Measurements from ENCODE around the gene SPAG16.
A peak's percentile ranks its signal among the peaks of the same experiment; 100 is the strongest.
"Not testable (repeated sequence)": the region's sequence is repeated elsewhere in the genome, so short reads cannot be mapped to it uniquely, and the experiment has no call there.

The SPAG16 gene

DNA sequence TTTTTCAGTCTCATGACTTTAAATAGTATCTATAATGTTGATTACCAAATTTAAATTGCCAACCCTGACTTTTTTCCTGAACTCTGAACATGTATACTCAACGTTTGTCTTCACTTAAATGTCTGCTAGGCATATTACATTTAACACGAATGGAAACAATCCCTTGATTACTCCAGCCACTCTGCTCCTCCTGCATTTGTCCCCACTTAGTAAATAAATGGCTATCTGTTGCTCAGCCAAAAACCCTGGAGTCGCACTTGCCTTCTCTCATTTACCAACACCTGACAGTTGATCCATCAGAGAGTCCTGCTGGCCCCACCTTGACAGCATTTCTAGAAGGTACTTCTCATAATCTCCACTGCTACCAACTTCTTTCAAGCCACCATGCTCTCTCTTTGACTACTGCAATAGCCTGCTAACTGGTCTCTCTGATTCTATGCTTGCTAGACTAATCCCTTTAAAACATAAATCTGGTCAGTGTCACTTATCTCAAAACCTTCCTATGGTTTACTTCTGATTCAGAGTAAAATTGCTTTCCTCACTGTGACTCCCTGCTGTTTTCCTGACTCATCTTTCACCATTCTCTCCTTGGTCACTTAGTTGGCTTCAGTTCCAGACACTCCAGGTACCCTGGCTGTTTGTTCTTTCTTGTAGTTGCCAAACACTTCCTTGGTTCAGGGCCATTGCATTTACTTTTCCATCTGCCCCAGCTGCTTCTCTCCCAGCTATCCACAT lies 31.9 kb downstream of the SPAG16 start:
- TF ChIP-seq, protein P1, sequence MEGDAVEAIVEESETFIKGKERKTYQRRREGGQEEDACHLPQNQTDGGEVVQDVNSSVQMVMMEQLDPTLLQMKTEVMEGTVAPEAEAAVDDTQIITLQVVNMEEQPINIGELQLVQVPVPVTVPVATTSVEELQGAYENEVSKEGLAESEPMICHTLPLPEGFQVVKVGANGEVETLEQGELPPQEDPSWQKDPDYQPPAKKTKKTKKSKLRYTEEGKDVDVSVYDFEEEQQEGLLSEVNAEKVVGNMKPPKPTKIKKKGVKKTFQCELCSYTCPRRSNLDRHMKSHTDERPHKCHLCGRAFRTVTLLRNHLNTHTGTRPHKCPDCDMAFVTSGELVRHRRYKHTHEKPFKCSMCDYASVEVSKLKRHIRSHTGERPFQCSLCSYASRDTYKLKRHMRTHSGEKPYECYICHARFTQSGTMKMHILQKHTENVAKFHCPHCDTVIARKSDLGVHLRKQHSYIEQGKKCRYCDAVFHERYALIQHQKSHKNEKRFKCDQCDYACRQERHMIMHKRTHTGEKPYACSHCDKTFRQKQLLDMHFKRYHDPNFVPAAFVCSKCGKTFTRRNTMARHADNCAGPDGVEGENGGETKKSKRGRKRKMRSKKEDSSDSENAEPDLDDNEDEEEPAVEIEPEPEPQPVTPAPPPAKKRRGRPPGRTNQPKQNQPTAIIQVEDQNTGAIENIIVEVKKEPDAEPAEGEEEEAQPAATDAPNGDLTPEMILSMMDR (conservative IDR thresholded peaks at IDR 0.05), result no peak
- no peak for TF ChIP-seq ZFX (IDR thresholded peaks at IDR 0.05)
- peak overlapping the region; percentile 75; the same call in 1 of the 2 replicates for H3K27ac ChIP-seq

DNA sequence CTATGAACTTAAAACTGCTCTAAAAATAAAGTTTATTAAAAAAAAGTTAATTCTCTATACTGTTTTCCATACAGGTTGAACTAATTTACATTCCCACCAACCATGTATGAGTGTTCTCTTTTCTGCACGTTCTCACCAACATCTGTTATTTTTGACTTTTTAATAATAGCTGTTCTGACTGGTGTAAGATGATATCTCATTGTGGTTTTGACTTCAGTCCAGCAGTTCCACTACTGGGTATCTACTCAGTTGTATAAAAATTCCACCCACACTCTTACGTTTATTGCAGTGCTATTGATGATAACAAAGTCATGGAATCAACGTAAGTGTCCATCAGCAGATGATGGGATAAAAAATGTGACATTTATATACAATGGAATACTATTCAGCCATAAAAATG lies 33.7 kb downstream of the SPAG16 start:
- no peak for TF ChIP-seq ZFX (IDR thresholded peaks at IDR 0.05)
- TF ChIP-seq, protein P1 (conservative IDR thresholded peaks at IDR 0.05), result no peak
- H3K27ac ChIP-seq, result no peak overlapping the region

DNA sequence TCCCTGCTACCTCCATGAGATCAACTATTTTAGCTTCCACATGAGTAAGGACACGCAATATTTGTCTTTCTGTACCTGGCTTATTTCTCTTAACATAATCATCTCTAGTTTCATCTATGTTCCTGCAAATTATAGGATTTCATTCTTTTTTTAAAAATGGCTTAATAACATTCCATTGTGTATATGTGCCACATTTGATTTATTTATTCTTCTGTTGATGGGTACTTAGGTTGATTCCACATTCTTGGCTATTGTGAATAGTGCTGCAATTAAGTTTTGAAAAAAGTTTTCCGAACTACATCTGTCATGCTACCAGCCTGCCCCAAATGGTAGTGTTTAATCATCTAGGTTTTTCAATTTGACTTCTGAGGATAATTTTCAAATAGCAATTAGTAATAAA lies 36.3 kb downstream of the SPAG16 start:
- TF ChIP-seq ZFX (IDR thresholded peaks at IDR 0.05), result no peak
- TF ChIP-seq, protein P1 (conservative IDR thresholded peaks at IDR 0.05), result no peak
- H3K27ac ChIP-seq, result no peak overlapping the region

DNA sequence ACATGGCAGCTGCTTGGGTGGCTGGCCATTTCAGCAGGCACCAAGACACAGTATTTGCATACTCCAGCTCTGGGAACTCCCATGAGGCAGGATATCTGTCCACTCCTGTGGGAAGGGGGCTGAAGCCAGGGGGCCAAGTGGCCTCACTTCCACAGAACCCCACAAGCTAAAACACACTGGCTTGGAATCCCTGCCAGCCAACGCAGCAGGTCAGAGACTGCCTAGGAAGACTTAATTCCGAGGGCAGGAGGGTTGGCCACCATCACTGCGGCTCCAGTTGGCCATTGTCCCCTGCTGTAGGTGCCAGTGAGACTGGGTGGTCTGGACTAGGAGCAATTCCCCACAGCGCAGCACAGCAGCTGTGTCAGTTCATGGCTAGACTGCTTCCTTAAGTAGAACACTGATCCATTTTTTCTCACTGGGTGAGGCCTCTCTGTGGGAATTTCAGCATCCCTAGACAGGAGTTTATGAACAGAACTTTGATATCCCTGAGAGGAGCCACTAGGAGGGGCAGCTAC lies 52.0 kb downstream of the SPAG16 start:
- H3K27ac ChIP-seq, result no peak overlapping the region
- TF ChIP-seq, protein P1 (conservative IDR thresholded peaks at IDR 0.05), result no peak
- no peak for TF ChIP-seq ZFX (IDR thresholded peaks at IDR 0.05)

DNA sequence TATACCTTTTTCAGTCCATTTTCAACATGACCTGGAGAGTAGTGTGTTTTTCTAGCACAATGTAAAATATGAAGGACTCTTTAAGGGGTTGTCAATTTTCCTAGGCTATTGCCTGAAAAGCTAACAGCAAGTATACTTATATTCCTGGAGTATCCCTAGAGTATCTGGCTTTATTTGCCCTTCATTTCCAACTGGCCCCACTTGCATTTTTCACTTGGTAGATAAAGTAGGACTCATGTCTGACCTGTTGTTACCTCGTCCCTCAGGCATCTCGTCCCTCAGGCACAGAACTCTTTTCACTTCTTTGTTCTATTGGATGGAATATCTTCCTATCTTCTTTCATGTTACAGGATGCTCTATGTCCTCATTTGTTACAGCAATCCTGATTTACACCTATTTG lies 69.2 kb downstream of the SPAG16 start:
- H3K27ac ChIP-seq, result no peak overlapping the region
- no peak for TF ChIP-seq ZFX (IDR thresholded peaks at IDR 0.05)
- TF ChIP-seq, protein P1 (conservative IDR thresholded peaks at IDR 0.05), result no peak

DNA sequence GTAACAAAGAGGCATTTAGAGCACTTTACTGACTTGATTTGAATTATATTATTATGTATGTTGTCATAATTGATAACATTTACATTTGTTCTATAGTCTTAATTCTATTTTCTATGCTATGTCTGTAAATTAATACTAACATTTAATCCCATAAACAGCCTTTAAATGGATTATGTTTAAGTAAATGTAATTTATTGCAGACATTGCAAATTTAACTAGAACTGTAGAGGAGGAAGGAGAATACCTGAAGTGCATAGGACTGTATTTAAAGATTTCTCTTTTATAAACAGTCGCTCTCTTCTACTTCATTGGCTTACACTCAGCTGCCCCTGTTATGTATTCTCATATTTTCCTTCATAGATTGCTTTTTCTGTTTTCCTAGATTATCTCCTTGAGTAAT lies 92.4 kb downstream of the SPAG16 start:
- TF ChIP-seq, protein P1 (conservative IDR thresholded peaks at IDR 0.05), result no peak
- TF ChIP-seq ZFX (IDR thresholded peaks at IDR 0.05), result no peak
- no peak overlapping the region for H3K27ac ChIP-seq

DNA sequence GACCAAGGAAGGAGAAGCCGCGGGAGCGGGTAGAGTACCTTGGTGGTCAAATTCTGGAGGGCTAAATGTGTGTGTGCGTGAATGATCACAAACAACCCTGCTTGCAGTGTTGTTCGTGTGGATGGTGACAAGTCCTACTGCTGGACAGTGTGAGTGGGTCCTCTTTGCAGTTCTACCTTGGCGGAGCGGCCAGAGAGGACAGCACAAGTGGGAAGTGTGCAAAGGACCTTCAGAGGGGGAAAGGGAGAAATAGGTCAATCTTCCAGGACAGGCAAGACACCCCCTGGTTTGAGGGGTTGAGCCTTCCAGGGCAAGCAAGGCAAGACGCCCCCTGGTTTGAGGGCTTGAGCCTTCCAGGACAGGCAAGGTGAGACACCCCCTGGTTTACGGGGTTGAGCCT lies 122.8 kb downstream of the SPAG16 start:
- not testable (repeated sequence) for H3K27ac ChIP-seq

DNA sequence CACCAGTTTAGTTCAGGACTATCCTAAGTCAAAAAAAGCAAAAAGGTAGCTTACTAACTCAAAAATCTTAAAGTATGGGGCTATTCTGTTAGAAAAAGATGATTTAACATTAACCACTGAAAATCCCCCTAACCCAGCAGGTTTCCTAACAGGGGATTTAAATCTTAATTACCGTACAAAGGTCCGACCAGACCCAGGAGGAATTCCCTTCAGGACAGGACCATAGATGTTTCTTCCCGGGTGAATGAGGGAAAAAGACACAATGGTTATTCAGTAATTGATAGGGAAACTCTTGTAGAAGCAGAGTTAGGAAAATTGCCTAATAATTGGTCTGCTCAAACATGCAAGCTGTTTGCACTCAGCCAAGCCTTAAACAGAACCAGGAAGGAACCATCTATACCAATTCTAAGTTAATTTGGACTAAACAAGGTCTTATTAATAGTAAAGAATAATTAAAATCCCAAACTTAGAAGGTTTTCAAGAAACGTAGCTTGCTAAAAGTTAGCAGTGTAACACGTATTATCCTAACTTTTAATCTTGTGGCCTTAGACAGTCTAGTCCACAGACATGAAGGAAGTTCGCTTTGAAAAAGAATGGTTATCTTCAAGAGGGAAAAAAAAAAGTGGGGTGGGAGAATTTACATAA lies 124.3 kb downstream of the SPAG16 start:
- H3K27ac ChIP-seq, result not testable (repeated sequence)

DNA sequence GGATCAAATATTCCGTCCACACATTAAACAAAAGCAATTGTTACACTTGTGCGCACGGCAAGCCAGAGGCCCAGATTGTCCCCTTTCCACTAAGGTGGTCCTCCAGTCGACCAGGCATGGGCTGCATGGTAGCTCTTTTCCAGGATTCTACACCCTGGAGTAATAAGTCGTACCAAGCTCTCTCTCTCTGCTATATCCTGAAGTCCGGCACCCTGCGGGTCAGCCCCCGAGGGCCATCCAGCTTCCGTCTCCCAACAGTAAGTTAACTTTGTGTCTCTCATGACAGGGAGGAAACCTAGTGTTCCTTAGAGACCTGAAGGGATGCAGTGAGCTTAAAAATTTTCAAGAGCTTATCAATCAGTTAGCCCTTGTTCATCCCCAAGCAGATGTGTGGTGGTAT lies 126.4 kb downstream of the SPAG16 start:
- H3K27ac ChIP-seq, result not testable (repeated sequence)
